ENCODE data around the gene SAFB.

Gene SAFB

GRCh38 chr19:5642204-5642603, 19.3 kb downstream of the SAFB start:
- no peak for TF ChIP-seq CTCF (IDR thresholded peaks at IDR 0.05)
- peaks cover 3% of the 10 kb centered on the region for H3K4me1 ChIP-seq

DNA sequence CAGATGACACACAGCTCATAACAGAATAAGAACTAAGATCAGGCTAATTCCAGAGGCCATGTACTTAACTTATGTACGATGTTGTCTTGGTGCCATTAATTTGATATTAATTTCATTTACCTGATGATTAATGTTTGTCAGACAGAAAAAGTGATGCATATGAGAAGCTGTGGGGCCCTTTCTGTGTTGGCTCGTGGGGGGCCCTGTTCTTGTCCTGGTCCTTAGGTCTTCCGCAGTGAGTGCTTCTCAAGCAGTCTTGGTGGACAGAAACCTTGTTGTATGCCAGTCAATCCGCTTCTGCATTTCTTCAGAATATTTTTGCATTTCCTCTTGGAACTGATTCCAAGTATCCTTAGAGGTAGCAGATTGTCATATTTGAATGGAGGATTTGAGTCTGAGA, 20.2 kb downstream of the SAFB start:
- peaks cover 3% of the 10 kb centered on the region for H3K4me1 ChIP-seq

More at GRCh38 chr19:5642204-5642603, 19.3 kb downstream of the SAFB start:
- Histone ChIP-seq H3K9ac (no peak overlapping the region), H3K36me3 (ENCODE audit: control insufficient read depth, insufficient read depth, low read length) (no peaks in the 10 kb centered on the region), H2AFZ (no peak overlapping the region), H3K27me3 (ENCODE audit: control insufficient read depth, insufficient read depth, low read length) (no peaks in the 10 kb centered on the region), H3K4me3 (ENCODE audit: low read depth, low read length) (no peak overlapping the region), H3K27ac (no peak overlapping the region), H3K4me2 (ENCODE audit: low read length) (no peak overlapping the region), H3K79me2 (peaks cover 82% of the 10 kb centered on the region), H3K9me3 (ENCODE audit: control insufficient read depth, low read length) (no peaks in the 10 kb centered on the region)

DNA sequence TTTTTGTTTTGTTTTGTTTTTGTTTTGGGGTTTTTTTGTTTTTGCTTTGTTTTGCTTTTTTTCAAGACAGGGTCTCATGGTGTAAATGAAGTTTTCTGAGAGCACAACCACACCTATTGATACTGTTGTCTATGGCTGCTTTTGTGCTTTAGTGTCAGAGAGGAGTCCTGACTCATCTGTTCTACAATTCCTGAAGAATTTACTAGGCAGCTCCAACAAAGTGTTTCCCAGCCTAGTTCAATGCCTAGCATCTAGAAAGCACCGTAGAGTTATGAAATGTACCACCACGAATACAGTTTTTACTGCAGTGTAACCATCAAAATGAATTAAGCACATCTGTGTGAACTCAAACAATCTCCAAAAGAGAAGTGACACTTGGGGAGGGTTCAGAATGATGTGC, 21.2 kb downstream of the SAFB start:
- no peak overlapping the region for H3K27ac ChIP-seq

More for the DNA sequence above, 20.2 kb downstream of the SAFB start:
- Histone ChIP-seq H3K9ac (no peak overlapping the region), H2AFZ (no peak overlapping the region), H3K9me3 (ENCODE audit: control insufficient read depth, low read length) (no peaks in the 10 kb centered on the region), H3K4me3 (ENCODE audit: low read depth, low read length) (no peak overlapping the region), H3K27me3 (ENCODE audit: control insufficient read depth, insufficient read depth, low read length) (no peaks in the 10 kb centered on the region), H3K27ac (no peak overlapping the region), H3K79me2 (peaks cover 78% of the 10 kb centered on the region), H3K4me2 (ENCODE audit: low read length) (no peak overlapping the region), H3K36me3 (ENCODE audit: control insufficient read depth, insufficient read depth, low read length) (no peaks in the 10 kb centered on the region)
- TF ChIP-seq CTCF (IDR thresholded peaks at IDR 0.05) = no peak

DNA sequence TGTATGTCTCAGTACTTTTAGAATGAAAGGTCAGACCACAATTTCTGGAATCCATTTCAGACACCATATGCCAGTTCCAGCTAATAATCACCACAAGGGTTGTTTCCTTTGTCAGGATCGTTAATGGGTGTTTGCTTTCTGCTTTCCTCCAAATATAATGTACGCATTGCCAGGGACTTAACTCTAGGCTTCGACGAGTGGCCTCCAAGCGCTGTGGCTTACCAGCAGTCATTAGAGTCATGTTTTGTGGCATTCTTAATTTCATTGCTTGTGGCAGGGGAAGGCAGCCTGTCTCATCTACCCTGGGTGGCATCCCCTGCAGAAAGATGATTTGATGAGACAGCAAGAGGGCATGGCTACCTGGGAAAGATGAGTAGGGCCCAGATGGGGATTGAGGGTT, 22.5 kb downstream of the SAFB start:
- H3K36me3 ChIP-seq (ENCODE audit: control insufficient read depth, insufficient read depth, low read length) = no peaks in the 10 kb centered on the region
- no peak overlapping the region for H3K4me3 ChIP-seq (ENCODE audit: low read depth, low read length)
- H2AFZ ChIP-seq = no peak overlapping the region
- no peaks in the 10 kb centered on the region for H3K9me3 ChIP-seq (ENCODE audit: control insufficient read depth, low read length)
- no peak overlapping the region for H3K27ac ChIP-seq
- H3K27me3 ChIP-seq (ENCODE audit: control insufficient read depth, insufficient read depth, low read length) = no peaks in the 10 kb centered on the region
- no peak overlapping the region for H3K9ac ChIP-seq
- H3K79me2 ChIP-seq = peaks cover 69% of the 10 kb centered on the region
- H3K4me2 ChIP-seq (ENCODE audit: low read length) = no peak overlapping the region
- H3K4me1 ChIP-seq = no peaks in the 10 kb centered on the region
- no peak for TF ChIP-seq CTCF (IDR thresholded peaks at IDR 0.05)

More for the DNA sequence above, 21.2 kb downstream of the SAFB start:
- H3K4me3 ChIP-seq (ENCODE audit: low read depth, low read length) = no peak overlapping the region
- no peak overlapping the region for H3K9ac ChIP-seq
- H3K4me1 ChIP-seq = peaks cover 3% of the 10 kb centered on the region
- peaks cover 80% of the 10 kb centered on the region for H3K79me2 ChIP-seq
- TF ChIP-seq CTCF (IDR thresholded peaks at IDR 0.05) = no peak
- H3K27me3 ChIP-seq (ENCODE audit: control insufficient read depth, insufficient read depth, low read length) = no peaks in the 10 kb centered on the region
- no peaks in the 10 kb centered on the region for H3K36me3 ChIP-seq (ENCODE audit: control insufficient read depth, insufficient read depth, low read length)
- no peaks in the 10 kb centered on the region for H3K9me3 ChIP-seq (ENCODE audit: control insufficient read depth, low read length)
- no peak overlapping the region for H2AFZ ChIP-seq
- H3K4me2 ChIP-seq (ENCODE audit: low read length) = no peak overlapping the region

DNA sequence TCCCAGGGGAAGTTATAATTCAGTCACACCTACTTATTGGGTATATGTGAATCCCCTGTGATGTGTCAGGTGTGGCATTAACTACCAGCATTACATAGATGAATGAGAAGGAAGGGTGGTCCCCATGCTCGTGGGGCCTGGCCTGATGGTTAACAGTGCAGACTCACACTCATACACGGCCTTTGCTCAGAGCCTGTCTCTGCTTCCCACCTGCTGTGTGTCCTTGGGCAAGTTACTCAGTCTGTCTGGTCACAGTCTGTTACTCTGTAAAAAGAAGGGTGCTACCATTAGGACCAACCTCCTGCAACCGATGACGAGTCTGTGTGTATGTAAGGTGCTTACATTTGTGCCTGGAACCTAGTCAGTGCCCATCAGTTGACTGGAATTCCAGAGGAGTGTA, 23.8 kb downstream of the SAFB start:
- TF ChIP-seq CTCF (IDR thresholded peaks at IDR 0.05) = no peak
- Histone ChIP-seq H3K36me3 (ENCODE audit: control insufficient read depth, insufficient read depth, low read length) (no peaks in the 10 kb centered on the region), H3K4me3 (ENCODE audit: low read depth, low read length) (no peak overlapping the region)

More for the DNA sequence above, 23.8 kb downstream of the SAFB start:
- no peaks in the 10 kb centered on the region for H3K4me1 ChIP-seq
- no peak overlapping the region for H3K9ac ChIP-seq
- H3K27ac ChIP-seq = no peak overlapping the region
- no peak overlapping the region for H2AFZ ChIP-seq
- H3K27me3 ChIP-seq (ENCODE audit: control insufficient read depth, insufficient read depth, low read length) = no peaks in the 10 kb centered on the region
- H3K79me2 ChIP-seq = peaks cover 67% of the 10 kb centered on the region
- H3K4me2 ChIP-seq (ENCODE audit: low read length) = no peak overlapping the region
- H3K9me3 ChIP-seq (ENCODE audit: control insufficient read depth, low read length) = no peaks in the 10 kb centered on the region
